BE2C (cell line): Measurements from ENCODE around the gene GPR84.

Experiments used
- DNase-seq: peaks from one replicate; pipeline ENCODE4 v3.0.0-alpha.2; 2020
- H3K27me3 ChIP-seq: fragments of 250-450 bp; sonication (Bioruptor Pico); 2 replicates; pipeline ENCODE4 v1.5.1; 2020; ENCODE audit warnings: mild to moderate bottlenecking
- H3K36me3 ChIP-seq: fragments of 250-450 bp; sonication (Bioruptor Pico); 2 replicates; pipeline ENCODE4 v1.5.1; 2020; ENCODE audit warnings: mild to moderate bottlenecking
- H3K4me1 ChIP-seq: fragments of 250-450 bp; sonication (Bioruptor Pico); 2 replicates; pipeline ENCODE4 v1.5.1; 2020
- H3K4me3 ChIP-seq: 2 replicates; pipeline ENCODE4 v1.5.1; 2011; ENCODE audit warnings: low read depth, low read length
- H3K9me3 ChIP-seq: fragments of 250-450 bp; sonication (Bioruptor Pico); 2 replicates; pipeline ENCODE4 v1.5.1; 2020
- TF ChIP-seq, protein P1 (sequence below): IDR thresholded peaks from 2 replicates; pipeline ENCODE4 v1.5.1; 2012; ENCODE audit warnings: mild to moderate bottlenecking, low read depth, low read length

The GPR84 gene

DNA sequence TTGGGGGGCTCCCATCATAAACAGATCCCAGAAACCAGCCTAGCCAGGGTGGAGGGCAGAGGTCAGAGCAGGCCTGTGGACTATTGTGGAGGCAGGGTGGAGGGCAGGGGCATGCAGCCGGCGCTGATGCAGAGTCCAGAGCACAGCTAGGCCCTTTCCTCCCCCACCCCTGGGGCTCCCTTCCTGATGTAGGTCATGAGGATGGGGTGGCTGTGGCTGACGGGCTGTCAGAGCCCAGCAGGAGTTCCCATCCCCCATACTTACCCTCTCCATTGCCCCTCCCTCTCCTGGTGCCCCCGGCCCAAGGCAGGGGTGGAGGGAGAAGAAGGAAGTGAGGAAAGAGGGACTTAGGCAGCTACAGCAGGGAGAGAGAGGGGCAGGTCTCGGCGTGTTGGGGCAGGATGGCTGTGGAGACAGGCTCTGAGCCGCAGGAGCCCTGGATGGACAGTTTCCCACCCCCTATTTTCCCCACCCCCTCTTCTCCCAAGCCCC lies 25.9 kb upstream of the GPR84 start:
- TF ChIP-seq, protein P1, sequence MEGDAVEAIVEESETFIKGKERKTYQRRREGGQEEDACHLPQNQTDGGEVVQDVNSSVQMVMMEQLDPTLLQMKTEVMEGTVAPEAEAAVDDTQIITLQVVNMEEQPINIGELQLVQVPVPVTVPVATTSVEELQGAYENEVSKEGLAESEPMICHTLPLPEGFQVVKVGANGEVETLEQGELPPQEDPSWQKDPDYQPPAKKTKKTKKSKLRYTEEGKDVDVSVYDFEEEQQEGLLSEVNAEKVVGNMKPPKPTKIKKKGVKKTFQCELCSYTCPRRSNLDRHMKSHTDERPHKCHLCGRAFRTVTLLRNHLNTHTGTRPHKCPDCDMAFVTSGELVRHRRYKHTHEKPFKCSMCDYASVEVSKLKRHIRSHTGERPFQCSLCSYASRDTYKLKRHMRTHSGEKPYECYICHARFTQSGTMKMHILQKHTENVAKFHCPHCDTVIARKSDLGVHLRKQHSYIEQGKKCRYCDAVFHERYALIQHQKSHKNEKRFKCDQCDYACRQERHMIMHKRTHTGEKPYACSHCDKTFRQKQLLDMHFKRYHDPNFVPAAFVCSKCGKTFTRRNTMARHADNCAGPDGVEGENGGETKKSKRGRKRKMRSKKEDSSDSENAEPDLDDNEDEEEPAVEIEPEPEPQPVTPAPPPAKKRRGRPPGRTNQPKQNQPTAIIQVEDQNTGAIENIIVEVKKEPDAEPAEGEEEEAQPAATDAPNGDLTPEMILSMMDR: no peak
- DNase-seq: no peak
- H3K36me3 ChIP-seq: no peaks in the 10 kb centered on the region
- H3K27me3 ChIP-seq: no peaks in the 10 kb centered on the region
- H3K9me3 ChIP-seq: no peaks in the 10 kb centered on the region
- H3K4me1 ChIP-seq: peaks cover 16% of the 10 kb centered on the region
- H3K4me3 ChIP-seq: no peak overlapping the region

DNA sequence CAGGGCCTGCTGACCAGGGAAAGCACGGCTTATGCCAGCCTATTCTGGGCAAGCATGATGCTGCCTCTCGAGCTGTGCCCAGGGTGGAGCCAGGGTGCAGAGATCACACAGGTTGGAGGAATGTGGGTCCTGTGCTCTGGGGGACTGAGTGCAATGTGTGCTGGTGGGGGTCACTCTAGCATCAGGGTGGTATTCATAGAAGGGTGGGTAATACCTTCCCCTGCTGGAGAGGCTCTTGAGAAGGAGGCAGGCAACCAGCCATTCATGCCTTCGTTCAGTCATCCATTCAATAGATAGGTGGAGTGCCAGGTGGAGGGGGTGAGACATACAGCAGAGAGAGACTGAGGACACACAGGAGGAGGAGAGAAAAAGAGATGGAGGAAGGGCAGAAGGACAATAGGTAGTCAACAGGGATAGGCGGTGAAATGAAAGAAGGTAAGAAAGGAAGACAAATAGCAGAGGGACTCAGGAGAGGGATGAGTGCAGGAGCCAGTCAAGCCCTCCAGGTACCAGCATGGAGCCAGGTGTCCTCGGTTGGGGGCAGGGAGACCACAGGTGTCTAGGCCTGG lies 25.4 kb upstream of the GPR84 start:
- Histone ChIP-seq H3K27me3 (no peaks in the 10 kb centered on the region), H3K4me3 (no peak overlapping the region), H3K4me1 (peaks cover 16% of the 10 kb centered on the region), H3K9me3 (no peaks in the 10 kb centered on the region), H3K36me3 (no peaks in the 10 kb centered on the region)
- no peak for DNase-seq
- TF ChIP-seq, protein P1: no peak

DNA sequence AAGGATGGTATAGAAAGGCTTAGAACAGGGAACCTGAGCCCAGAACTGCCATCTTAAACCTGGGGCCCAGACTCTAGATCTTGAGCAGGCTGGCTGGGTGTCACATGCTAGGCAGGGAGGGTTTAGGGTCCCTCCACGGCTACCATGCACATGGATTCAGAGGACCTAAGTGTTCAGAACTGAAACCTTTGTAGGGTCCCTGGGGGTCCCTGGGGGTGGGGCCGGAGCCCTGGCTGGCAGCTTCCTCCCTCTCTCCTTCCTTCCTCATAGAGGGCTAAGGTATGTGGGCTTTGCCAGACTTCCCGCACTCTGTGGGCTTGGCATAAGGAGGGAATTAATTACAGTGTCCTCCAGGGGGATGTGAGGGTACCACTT lies 24.8 kb upstream of the GPR84 start:
- no peaks in the 10 kb centered on the region for H3K27me3 ChIP-seq
- H3K4me3 ChIP-seq: no peak overlapping the region
- peaks cover 16% of the 10 kb centered on the region for H3K4me1 ChIP-seq
- TF ChIP-seq, protein P1: no peak
- no peaks in the 10 kb centered on the region for H3K9me3 ChIP-seq
- no peaks in the 10 kb centered on the region for H3K36me3 ChIP-seq
- DNase-seq: no peak

DNA sequence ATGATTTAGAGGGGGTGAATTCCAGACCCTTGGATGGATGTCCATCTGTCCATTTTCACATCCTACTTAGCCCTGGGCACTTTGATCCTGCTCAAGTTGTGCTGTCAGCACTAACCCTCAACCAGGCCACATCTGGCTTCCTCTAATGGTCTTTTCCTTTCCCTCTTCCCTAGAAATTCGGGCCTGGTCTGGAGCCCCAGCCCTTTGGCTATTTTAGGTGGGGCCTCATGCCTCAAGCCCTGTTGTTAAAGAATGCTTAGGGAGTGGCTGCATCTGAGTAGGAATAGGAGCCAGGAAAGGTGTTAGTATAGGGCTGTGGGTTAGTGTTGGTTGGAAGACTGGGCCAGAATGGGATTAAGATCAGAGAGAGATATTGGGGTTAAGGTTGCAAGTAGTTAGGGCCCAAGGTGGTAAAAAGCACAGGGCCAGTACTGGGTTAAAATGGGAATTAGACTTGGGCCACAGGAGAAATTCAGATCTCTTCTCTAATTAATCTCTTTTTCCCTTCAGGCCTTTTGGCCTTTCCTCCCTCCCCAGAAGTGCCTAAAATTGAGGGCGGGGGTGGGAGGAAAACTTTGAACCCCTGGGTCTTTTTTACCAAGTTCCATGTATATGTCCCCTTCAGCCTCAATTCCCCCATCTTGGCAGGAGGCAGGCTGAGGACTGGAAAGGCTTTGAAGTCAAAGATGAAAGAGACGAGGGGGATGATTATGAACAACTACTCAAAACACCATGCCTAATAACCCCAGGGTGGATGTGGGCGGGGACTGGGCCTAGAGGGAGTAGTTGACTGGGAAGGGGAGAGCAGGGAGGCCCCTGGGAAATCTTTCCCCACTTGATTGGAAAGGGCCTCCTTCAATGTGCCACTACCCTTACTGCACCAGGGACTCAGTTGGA lies 24.2 kb upstream of the GPR84 start:
- H3K4me3 ChIP-seq: no peak overlapping the region
- peaks cover 16% of the 10 kb centered on the region for H3K4me1 ChIP-seq
- DNase-seq: no peak
- TF ChIP-seq, protein P1: no peak
- H3K36me3 ChIP-seq: no peaks in the 10 kb centered on the region
- no peaks in the 10 kb centered on the region for H3K27me3 ChIP-seq
- H3K9me3 ChIP-seq: no peaks in the 10 kb centered on the region

DNA sequence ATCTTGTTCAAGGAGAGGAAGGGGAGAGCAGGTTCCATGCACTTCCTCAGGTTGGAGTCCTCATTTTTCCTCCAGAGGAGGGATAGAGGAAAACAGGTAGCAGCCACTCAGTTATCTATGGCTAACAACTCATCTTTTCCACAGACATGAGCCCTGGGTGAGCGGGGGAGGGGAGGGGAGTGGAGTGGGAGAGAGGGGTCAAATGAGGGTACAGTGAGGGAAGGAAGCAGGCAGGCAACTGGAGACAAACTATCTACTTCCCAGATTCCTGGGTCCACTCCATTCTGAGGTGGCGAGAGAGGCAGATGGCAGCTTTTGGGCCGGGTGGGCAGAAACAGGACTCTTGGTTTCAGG lies 22.8 kb upstream of the GPR84 start:
- no peak for DNase-seq
- H3K36me3 ChIP-seq: no peaks in the 10 kb centered on the region
- no peaks in the 10 kb centered on the region for H3K27me3 ChIP-seq
- peaks cover 16% of the 10 kb centered on the region for H3K4me1 ChIP-seq
- H3K9me3 ChIP-seq: no peaks in the 10 kb centered on the region
- TF ChIP-seq, protein P1: no peak
- H3K4me3 ChIP-seq: no peak overlapping the region
